Kidney capillary endothelial cell (primary cell): Measurements from ENCODE around the gene PTGDR2.
"Not testable (repeated sequence)": the region's sequence is repeated elsewhere in the genome, so short reads cannot be mapped to it uniquely, and the experiment has no call there.

Experiments
- DNase-seq: peaks from one replicate; pipeline ENCODE4 v3.0.0-alpha.2; 2018; ENCODE audit warnings: low spot score

Gene PTGDR2

DNA sequence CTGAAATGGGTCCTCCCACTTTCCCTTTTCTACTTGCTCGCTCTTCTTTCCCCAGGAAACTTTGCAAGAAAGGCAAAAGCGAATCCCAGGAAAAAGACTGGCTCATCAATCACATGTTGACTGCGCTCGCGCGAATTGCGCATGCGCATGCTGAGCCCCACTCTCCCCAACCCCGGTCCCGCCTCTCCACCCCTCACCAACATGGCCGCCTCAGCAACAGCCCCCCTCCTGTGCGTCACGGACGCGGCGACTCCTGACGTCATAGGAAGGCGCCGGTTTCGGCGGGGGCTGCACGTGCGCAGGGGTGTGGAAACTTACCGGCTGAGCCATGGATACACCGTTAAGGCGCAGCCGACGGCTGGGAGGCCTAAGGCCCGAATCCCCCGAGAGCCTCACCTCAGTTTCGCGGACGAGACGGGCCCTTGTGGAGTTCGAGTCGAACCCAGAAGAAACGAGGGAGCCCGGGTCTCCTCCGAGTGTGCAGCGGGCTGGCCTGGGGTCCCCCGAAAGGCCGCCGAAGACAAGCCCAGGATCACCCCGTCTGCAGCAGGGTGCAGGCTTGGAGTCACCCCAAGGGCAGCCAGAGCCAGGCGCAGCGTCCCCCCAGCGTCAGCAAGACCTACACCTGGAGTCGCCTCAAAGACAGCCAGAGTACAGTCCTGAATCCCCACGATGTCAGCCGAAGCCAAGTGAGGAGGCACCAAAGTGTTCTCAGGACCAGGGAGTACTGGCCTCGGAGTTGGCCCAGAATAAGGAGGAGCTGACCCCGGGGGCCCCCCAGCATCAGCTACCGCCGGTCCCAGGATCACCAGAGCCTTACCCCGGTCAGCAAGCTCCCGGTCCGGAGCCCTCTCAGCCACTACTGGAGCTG lies 13.7 kb downstream of the PTGDR2 start, which contains the start of gene CCDC86:
TSS of gene CCDC86 (plus strand) at position 317 of the 871 bp plus-strand sequence. CDS start at position 329, 12 bp downstream.
- peak; percentile 94 for DNase-seq

DNA sequence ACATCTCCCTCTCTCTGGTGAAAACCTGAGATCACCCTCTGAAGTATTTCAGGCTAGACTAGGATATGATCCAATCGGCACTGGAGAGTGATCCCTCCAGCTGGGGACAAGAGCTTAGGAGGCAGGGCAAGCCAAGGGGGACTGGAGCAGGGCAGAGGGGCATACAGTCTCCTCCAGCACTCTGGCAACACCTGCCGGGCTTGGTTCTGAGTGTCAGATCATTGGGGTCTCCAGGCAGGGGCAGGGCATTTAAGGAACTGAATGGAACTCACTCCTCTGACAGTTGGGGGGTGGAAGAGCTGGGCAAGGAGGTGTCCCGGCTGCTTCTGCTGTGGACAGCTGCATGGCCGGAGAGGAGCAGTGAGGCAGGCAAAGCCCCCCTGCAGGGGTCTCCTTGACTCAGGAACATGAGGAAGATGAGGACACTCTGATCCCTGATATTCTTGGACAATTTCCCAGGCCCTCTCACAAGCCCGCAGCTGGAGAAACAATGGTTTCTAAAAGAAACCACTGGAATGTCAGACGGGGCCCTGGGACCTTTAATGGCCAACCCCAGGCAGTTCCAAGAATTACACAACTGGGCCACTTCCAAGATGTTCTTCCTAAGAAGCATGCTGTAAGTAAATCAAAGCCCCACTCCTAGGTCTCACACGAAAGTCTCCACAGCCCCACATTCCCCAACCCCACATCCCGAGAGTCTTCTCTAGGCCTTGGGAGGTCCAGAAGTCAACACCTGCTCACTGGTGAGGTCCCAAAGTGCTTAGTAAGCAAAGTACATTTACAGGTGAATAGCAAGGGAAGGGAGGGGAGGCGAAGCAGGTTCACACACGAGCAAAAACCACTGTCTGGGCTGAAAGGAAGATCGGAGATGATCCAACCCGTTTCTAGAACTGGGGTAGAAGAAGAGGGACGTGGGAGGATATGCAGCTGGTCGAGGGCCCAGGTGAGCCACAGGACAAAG lies 15.0 kb downstream of the PTGDR2 start:
- no peak for DNase-seq

DNA sequence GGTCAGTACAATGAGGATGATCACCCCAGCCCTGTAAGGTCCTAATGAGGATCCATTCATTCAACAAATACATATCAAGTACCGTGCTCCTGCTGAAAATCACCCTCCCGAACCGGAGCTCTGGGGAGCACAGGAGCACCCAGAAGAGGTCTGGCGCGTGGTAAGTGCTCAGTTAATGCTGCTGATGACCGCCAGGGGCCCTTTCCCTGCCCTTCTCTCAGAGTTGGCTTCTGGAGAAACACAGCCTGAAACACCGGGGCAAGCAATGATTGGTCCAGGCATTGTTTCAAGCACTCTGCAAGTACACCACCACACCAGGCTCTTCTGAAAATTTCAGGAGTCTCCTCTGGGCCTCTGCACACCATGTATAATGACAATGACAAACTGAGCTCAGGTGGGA lies 17.6 kb downstream of the PTGDR2 start:
- no peak for DNase-seq

DNA sequence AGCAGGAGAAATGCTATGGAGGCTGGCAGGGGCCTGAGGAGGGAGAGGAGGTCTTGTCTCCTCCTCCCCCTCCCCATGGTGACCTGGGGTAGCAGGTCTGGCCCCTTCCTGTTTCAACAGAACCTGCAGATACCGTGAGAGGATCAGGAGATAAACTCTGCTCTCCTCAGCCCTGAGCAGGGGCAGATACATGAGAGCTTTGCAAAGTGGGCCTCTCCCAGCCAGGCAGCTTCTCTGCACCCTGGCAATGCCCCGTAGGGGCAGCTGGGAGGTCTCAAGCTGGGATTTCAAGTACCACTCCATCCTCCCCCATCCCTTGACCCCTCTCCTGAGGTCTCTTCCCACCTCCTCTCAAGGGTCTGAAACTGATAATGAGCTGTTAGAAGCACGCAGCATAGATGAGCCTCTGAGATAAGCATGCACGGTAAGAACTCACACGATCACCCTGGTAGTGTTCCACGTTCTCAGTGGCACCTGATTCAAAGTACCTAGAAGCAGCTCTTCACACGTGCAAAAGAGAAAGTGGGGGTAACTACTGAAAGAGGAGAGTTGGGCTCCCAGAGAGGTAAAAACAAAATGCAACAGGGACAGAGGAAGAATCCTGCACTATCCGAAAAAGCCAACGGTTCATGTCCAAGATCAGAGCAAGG lies 18.8 kb downstream of the PTGDR2 start:
- DNase-seq, result no peak

- no peak for DNase-seq
Measured at GRCh38 chr11:60835534-60835846, 20.3 kb downstream of the PTGDR2 start.

DNA sequence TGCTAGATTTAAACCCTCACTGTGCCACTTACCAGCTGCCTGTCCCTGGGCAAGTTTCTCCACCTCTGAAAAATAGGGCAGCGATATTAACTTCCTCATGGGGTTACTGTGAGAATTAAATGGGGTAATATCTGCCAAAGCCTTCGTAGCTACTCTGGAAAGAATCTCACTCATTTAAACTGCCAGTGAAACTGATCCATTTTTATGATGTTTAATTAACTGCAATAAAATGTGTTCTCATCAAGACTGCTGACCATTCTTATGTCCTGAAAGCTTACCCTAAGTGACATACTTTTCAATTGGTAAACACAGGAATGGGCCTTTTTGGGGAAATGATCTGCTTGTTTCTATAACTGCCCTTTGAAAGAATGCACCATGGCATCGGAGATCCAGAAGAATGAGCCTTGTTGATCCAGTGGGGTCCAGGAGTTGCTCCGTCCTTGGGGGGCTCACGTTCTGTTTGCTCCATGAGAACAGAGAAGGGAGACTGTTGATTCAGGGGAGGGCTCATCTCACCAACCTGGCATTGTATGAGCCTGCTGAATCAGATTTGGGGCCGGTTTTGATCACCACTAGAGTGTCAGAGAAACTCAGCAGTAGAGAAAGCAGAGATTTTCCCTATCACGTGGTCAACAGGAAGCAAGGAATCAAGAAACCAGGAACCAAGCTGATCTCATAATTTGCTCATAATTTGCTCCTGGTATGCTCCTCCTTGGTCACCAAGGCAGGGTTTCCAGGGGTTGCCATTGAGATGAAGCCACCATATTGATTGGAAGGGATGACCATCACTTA lies 20.8 kb downstream of the PTGDR2 start:
- peak; percentile 45 for DNase-seq

DNA sequence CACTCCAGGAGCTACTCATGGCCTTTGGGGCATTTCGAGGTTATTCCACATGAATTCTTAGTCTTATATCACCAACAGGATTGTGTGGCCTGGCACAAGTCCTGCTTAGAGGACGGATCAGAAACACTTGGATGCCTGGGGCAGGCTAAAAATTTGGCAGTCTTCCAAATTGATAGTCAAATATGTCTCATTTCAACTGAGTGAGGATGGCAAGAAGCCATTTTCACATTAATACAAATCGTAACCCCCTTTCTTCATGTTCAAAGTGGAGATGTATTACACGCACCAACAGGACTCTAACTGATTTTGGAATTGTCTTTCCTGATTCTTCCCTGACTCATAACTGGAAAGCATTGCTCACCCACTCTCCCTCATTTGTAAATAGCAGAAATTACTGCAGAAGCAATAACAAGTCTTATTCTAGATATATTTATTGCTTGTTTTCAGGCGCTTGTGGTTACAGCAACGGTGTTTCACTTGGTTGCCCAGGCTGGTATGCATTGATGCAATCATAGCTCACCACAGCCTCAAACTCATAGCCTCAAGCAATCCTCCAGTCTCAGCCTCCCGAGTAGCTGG lies 24.2 kb downstream of the PTGDR2 start:
- DNase-seq, result no peak

DNA sequence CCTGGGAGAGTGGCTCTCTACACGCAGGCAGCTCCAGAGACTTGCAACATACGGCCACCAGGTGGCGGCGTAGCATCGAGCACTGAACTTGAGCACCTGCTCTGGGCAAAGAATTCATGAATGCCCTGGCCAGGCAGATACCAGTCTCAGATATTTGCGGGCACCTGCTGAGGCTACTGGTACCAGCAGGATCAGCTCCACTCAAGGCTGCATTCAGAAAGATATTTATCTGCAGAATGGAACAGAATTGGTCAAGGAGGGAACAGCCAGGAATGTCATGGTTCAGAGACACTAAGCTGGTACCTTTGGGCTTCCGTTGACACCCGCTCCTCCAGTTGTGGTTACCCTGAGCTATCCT lies 24.6 kb downstream of the PTGDR2 start:
- DNase-seq, result peak; percentile 70

DNA sequence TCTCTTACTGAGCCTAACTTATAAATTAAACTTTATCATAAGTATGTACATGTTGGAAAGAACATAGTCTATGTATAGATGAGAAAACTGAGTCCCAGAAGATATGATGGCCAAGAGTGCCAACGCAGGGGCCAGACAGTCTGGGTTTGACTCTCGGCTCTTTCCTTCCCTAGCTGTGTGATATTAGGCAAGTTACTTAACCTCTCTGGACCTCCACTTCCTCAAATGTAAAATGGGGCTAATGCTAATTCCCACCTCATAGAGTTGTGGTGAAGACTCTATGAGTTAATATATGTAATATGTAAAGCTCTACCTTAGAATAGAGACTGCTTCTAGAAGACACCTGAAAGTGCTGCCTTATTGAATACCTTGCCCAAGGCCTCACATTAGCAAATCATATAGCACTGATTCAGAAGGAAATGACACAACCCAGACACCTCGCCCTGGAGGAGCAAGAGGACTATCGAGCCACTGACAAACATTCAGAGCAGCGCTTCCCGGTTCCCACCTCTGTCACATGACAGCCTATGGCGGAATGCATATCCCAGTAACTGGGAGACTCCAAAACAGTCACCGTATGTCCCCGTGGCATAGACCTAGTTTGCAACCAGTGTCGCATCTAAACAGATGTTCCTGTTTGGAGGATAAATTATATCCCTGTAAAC lies 25.1 kb downstream of the PTGDR2 start:
- no peak for DNase-seq

- no peak for DNase-seq
Measured at GRCh38 chr11:60825790-60826189, 30.0 kb downstream of the PTGDR2 start.

- DNase-seq, result no peak
Measured at GRCh38 chr11:60825118-60825517, 30.6 kb downstream of the PTGDR2 start.

GRCh38 chr11:60823745-60824306 lies 31.9 kb downstream of the PTGDR2 start:
- DNase-seq, result not testable (repeated sequence)

GRCh38 chr11:60821827-60822599 lies 33.7 kb downstream of the PTGDR2 start:
- DNase-seq, result no peak

DNA sequence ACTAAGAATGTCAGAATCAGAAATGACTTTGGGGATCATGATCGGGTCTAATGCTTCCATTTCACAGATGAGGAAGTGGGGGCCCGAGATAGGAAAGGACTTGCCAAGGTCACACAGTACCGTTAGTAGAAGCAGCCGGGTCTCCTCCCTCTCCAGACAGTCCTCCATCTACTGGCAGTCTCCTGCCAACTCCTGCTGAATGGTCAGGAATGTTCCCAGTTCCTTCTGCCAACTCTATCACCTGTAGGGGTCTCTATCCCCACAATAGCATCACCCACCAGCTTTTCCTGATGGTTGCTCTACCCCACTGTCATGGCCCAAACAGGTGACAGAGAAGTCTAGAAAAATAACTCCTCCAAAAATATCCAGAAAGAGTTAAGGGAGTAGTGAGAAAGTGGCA lies 37.7 kb downstream of the PTGDR2 start:
- no peak for DNase-seq

GRCh38 chr11:60816590-60817157 lies 39.1 kb downstream of the PTGDR2 start:
- no peak for DNase-seq

DNA sequence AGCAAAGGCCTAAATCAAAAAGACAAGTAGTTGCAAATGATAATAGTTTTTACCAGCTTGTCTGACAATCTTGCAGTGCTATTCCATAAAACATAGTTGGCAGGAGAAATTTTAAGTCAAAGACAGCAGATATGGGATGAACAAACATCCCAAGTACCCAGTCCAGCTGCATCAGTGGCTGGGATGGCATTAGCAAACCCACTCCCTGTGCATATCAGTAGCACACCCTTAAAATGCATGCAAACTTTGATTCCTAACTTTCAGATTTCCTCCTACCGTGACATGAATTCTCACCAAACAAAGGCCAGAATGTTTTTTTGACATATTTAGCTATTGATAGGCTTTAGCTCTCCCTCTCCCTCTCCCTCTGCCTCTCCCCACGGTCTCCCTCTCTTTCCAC lies 41.6 kb downstream of the PTGDR2 start:
- DNase-seq, result no peak

DNA sequence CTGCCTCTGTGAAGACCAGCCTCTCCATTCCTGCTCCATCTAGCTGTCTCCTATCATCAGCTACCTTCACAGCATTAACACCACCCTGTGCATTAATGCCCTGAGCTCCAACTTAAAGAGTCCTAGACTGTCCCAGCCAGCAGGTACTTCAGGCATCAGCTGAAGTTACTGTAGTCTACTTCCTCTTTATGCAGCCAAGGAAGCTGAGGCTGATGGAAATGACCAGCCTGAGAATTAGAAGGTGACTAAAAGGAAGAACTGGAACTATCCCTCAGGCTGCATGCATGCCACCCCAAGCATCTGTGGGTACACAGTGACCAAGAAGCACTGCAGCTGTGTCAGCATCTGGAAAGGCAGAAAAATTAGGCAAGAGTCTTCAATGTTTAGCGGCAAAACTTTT lies 42.4 kb downstream of the PTGDR2 start:
- DNase-seq, result no peak

DNA sequence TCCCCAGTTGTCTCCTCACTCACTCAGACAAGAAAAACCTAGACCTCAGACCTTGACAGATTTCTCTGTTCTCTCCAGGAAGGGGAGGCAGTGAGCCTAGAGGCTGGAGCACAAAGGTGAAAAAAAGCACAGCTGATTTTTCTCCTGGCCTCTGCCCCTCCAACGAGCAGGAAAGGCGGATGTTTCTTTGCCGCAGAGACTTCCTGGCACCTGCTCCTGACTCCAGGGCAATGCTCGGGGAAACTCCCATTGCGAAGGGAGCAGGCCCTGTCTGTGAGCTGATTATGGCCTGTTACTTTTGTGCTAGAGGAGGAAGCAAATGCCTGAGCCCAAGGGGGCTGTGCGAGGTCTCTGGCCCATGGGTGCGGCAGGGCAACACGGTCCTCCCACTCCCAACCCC lies 45.2 kb downstream of the PTGDR2 start:
- DNase-seq, result peak; percentile 29

- DNase-seq, result no peak
Measured at GRCh38 chr11:60810151-60810550, 45.6 kb downstream of the PTGDR2 start.
